NCI-H446 (cell line): ENCODE data around the gene FARSB.
"Not testable (repeated sequence)": the region's sequence is repeated elsewhere in the genome, so short reads cannot be mapped to it uniquely, and the experiment has no call there.

Source experiments
- DNase-seq, 2 experiments: peaks; one replicate each; lab custom pipeline; 2025; lab: John Stamatoyannopoulos, UW

FARSB gene

GRCh38 chr2:222655787-222656525 lies at the start of gene FARSB:
Gene FARSB, minus strand, starts transcription at chr2:222656092. Its CDS starts 19 bp downstream, at chr2:222656073.
- DNase-seq = peak; percentile 96 to 97

- DNase-seq = no peak
These were observed 48.0 kb upstream of the FARSB start for GRCh38 chr2:222703886-222704285.

- no peak for DNase-seq
These were observed 47.2 kb upstream of the FARSB start for GRCh38 chr2:222703091-222703490.

- no peak for DNase-seq
These were observed 45.8 kb upstream of the FARSB start for GRCh38 chr2:222701721-222702131.

GRCh38 chr2:222701233-222701632 lies 45.3 kb upstream of the FARSB start:
- DNase-seq = no peak

GRCh38 chr2:222698276-222698675 lies 42.4 kb upstream of the FARSB start:
- DNase-seq = no peak

- DNase-seq = no peak
These were observed 37.9 kb upstream of the FARSB start for GRCh38 chr2:222693837-222694236.

- DNase-seq = not testable (repeated sequence)
These were observed 37.5 kb upstream of the FARSB start for GRCh38 chr2:222693413-222693812.

GRCh38 chr2:222690564-222691200 lies 34.8 kb upstream of the FARSB start:
- peak; percentile 42 to 76 for DNase-seq

- no peak for DNase-seq
These were observed 33.4 kb upstream of the FARSB start for GRCh38 chr2:222689322-222689721.

- DNase-seq = no peak
These were observed 33.0 kb upstream of the FARSB start for GRCh38 chr2:222688917-222689316.

- no peak for DNase-seq
These were observed 30.3 kb upstream of the FARSB start for GRCh38 chr2:222686086-222686750.

GRCh38 chr2:222683805-222684204 lies 27.9 kb upstream of the FARSB start:
- no peak for DNase-seq

GRCh38 chr2:222677981-222678380 lies 22.1 kb upstream of the FARSB start:
- DNase-seq = no peak

GRCh38 chr2:222673883-222674282 lies 18.0 kb upstream of the FARSB start:
- no peak for DNase-seq

- DNase-seq = no peak
These were observed 17.4 kb upstream of the FARSB start for GRCh38 chr2:222673273-222673672.

- no peak for DNase-seq
These were observed 16.1 kb upstream of the FARSB start for GRCh38 chr2:222672068-222672401.

- DNase-seq = peak in 1 of 2 experiments; percentile 55
These were observed 15.6 kb upstream of the FARSB start, which contains the start of gene MOGAT1 for GRCh38 chr2:222671259-222672067. Gene MOGAT1, plus strand, starts transcription at chr2:222671658. Its CDS starts 128 bp downstream, at chr2:222671786.

GRCh38 chr2:222670191-222671038 lies 14.5 kb upstream of the FARSB start:
- no peak for DNase-seq

GRCh38 chr2:222669353-222669752 lies 13.5 kb upstream of the FARSB start:
- no peak for DNase-seq

- DNase-seq = no peak
These were observed 12.7 kb upstream of the FARSB start for GRCh38 chr2:222668494-222669154.
